Measurements from ENCODE around the gene SPIN2A.
A peak's percentile ranks its signal among the peaks of the same experiment; 100 is the strongest.
"Not testable (repeated sequence)": the region's sequence is repeated elsewhere in the genome, so short reads cannot be mapped to it uniquely, and the experiment has no call there.

SPIN2A gene

DNA sequence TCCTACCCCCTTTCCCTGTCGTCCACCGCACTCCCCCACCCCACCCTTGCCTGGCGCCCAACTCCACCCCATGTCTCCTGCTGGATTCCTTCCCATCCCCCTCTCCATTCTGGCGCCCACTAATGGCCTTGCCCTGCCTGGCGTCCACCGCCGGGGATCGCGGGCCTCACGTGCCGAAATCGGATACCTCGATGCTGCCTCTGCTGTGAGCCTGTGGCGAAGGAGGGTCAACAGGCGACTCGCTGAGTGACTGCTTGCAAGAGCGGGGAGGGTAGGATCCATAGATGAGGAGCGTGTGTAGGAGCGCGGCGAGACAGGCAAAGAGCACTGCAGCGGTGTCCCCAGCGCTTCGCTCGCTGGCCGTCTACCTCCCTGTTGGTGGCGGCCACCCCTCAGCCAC, at the start of gene SPIN2A:
Gene SPIN2A (minus strand): TSS at position 325 of the 400 bp plus-strand sequence. CDS start 800 bp downstream, outside the sequence.
- TF ChIP-seq, protein P1, sequence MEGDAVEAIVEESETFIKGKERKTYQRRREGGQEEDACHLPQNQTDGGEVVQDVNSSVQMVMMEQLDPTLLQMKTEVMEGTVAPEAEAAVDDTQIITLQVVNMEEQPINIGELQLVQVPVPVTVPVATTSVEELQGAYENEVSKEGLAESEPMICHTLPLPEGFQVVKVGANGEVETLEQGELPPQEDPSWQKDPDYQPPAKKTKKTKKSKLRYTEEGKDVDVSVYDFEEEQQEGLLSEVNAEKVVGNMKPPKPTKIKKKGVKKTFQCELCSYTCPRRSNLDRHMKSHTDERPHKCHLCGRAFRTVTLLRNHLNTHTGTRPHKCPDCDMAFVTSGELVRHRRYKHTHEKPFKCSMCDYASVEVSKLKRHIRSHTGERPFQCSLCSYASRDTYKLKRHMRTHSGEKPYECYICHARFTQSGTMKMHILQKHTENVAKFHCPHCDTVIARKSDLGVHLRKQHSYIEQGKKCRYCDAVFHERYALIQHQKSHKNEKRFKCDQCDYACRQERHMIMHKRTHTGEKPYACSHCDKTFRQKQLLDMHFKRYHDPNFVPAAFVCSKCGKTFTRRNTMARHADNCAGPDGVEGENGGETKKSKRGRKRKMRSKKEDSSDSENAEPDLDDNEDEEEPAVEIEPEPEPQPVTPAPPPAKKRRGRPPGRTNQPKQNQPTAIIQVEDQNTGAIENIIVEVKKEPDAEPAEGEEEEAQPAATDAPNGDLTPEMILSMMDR (IDR thresholded peaks at IDR 0.05): not testable (repeated sequence)

DNA sequence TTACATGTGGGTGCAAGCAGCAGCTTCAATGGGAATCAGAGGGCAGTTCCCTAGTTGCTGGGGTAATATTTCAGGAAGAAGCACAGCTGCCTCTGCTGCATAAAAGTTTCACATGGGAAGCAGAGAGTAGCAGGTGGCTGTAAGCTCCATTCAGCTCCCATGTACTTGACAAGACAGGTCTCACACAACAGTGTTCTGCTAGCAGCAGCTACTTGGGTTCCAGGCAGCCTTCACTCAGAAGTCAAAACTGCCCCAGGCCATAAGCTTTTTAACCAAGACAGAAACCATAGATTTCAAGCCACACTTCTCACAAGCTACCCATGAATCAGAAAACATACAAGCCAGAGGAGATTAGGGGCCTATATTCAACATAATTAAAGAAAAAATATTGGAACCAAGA, 41.4 kb upstream of the SPIN2A start:
- TF ChIP-seq, protein P1 (IDR thresholded peaks at IDR 0.05): no peak

DNA sequence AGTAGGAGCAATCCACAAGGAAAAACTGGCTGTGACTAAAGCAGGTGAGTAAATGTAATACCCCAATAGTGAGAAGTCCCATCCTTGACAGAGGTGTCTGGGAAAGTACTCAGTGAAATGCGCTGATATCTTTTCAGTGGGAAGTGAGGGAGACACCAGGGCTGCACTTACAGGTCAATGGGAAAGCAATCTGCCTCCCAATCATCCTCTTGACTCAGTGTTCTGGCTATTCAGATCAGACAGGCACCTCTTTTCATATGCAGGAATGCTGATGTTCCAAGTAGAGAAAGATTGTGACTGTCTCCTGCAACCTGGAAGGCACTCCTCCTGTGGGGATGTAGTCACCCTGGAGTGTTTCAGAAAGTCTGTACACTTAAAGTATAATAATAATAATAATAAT, 39.9 kb upstream of the SPIN2A start:
- TF ChIP-seq, protein P1 (IDR thresholded peaks at IDR 0.05): no peak

DNA sequence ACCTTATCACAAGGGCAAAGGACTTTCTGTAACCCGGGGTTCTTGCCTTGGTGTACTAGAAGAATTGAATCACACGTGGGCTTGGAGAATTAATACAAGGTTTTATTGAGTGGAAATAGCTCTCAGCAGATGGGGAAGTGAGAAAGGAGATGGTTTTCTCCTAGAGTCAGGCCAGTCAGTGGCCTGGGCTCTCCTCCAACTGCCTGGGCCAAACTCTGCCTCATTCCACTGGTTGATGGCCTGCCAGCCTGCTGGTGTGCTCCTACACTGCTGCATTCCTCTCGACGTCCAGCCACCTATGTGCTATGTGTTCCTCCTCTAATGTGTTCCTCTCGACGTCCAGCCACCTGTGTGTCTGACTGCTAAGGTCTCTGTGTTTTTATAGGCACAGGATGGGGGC, 35.3 kb upstream of the SPIN2A start:
- TF ChIP-seq, protein P1 (IDR thresholded peaks at IDR 0.05): no peak

DNA sequence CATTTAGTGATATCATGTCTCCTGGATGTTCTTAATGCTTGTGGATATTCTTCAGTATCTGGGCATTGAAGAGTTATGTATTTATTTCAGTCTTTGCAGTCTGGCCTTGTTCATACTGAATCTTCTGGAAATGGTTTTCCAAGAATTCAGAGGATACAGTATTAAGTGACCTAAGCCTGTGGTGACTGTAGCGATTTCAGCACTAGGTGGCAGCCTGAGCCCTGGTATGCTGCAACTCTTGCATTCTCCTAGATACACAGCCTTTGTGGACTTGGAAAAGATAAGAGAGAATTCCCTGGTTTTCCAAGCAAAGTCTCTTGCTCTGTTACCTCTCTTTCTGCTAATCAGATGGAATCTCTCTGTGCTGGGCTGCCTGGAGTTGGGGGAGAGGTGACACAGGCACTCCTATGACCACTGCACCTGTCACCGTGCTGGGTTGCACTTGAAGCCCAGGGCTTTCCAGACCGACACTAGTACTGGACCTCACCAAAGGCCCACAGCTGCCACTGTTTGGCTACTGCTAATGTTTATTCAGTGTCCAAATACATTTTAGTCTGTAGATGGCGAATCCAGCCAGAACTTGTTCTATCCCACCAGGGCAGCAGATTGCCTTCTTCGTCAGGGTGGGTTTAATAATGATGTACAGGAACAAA, 19.3 kb upstream of the SPIN2A start:
- TF ChIP-seq, protein P1 (IDR thresholded peaks at IDR 0.05): peak; percentile 55

DNA sequence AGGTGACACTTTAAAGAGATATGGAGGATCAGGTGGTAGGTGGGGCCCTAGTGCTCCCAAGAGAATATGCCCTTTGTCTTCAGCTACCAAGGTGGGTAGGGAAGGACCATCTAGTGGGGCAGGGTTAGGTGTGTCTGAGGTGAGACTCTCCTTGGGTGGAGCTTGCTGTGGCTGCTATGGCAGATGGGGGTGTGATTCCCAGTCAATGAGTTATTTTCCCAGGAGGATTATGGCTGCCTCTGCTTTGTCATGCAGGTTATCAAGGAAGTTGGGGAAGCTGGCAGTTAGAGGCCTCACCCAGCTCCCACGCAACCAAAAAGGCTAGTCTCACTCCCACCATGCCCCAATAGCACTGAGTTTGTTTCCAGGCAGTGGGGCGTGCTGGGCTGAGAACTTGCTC, 18.0 kb upstream of the SPIN2A start:
- TF ChIP-seq, protein P1 (IDR thresholded peaks at IDR 0.05): no peak

DNA sequence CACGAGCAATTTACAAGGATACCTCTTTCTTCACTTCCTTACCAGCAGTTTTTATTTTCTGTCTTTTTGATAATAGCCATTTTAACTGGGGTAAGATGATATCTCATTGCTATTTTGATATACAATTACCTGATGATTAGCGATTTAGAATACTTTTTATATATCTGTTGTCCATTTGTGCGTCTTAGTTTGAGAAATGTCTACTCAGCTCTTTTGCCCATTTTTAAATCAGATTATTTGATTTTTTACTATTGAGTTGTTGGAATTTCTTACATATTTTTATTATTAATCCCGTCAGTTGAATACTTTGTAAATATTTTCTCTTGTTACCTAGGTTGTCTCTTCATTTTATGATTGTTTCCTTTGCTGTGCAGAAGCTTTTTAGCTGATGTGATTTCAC, 1.5 kb upstream of the SPIN2A start:
- TF ChIP-seq, protein P1 (IDR thresholded peaks at IDR 0.05): no peak

DNA sequence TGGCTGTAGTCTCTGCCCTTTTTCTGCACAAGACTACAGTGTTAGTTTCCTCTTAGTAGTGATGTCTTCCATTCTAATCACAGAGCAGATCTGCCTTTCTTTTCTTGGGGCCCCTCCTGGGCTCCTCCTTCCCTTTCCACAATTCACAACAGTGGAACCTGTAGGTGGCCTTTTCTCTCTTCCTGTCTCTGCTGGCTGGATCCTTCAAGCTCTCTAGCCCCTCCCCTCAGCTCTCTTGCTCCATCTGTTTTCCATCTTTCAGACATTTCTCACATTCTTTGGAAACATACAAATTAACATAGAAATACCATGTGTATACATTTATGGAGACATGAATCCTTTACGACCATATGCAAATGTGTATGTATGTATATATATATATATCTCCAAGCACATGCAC, 304 bp upstream of the SPIN2A start:
- TF ChIP-seq, protein P1 (IDR thresholded peaks at IDR 0.05): no peak

Data from LNCAP (cell line).